Measurements from ENCODE around the gene SGTB. TPM values are rescaled to one million over a fixed set of nuclear protein-coding genes. Genes with fewer than 3 reads are reported as not detected.

The SGTB gene
- polyA plus RNA-seq, 1 donor (not counting 4 experiments of a cell fraction or from before 2014, with no cell fraction given): 10.4 TPM

DNA sequence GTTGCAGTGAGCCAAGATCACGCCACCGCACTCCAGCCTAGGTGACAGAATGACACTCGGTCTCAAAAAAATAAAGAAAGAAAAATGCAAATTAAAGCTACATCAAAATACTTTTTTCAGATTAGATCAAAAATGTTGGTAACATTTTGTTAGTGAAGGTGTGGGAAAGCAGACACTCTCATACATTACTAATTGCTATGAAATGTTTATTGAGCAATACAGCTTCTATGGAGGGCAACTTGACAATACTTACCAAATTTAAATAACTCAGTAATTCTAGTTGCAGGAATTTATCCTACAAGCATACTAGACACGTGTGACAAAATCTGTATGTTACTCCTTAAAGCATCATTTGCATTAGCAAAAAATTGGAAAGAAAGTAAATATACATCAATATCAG is 101.9 kb downstream of the SGTB start:
- Histone ChIP-seq H3K4me1 (ENCODE audit: control insufficient read depth, extremely low read depth, insufficient read depth, low read length) (peaks cover 11% of the 10 kb centered on the region), H3K9me3 (ENCODE audit: control insufficient read depth, low read depth, low read length) (no peaks in the 10 kb centered on the region), H3K9ac (ENCODE audit: control insufficient read depth, extremely low read depth, insufficient read depth, low read length) (no peak overlapping the region), H3K4me3 (ENCODE audit: control insufficient read depth in 2 of 3, extremely low read depth in 1 of 3, insufficient read depth in 2 of 3, low read depth in 1 of 3, low read length in 3 of 3) (no peak overlapping the region), H3K79me2 (ENCODE audit: control insufficient read depth, insufficient read depth, low read length) (peaks cover 42% of the 10 kb centered on the region), H3K4me2 (ENCODE audit: control insufficient read depth, extremely low read depth, insufficient read depth, low read depth, low read length) (no peak overlapping the region), H3K27me3 (ENCODE audit: control insufficient read depth, extremely low read depth, insufficient read depth, low read length) (no peaks in the 10 kb centered on the region), H3K27ac (ENCODE audit: control insufficient read depth, insufficient read depth, low read length) (no peak overlapping the region), H4K20me1 (ENCODE audit: control insufficient read depth, extremely low read depth, insufficient read depth, low read length) (no peaks in the 10 kb centered on the region), H3K9me1 (ENCODE audit: control insufficient read depth, extremely low read depth, insufficient read depth, low read length) (peaks cover 2% of the 10 kb centered on the region), H3K36me3 (ENCODE audit: control insufficient read depth in 2 of 2, extremely low read depth in 1 of 2, insufficient read depth in 2 of 2, low read length in 2 of 2) (peaks cover 0 to 1% of the 10 kb centered on the region in 2 experiments), H2AFZ (ENCODE audit: control insufficient read depth, low read length) (no peak overlapping the region)
- TF ChIP-seq, protein P1, sequence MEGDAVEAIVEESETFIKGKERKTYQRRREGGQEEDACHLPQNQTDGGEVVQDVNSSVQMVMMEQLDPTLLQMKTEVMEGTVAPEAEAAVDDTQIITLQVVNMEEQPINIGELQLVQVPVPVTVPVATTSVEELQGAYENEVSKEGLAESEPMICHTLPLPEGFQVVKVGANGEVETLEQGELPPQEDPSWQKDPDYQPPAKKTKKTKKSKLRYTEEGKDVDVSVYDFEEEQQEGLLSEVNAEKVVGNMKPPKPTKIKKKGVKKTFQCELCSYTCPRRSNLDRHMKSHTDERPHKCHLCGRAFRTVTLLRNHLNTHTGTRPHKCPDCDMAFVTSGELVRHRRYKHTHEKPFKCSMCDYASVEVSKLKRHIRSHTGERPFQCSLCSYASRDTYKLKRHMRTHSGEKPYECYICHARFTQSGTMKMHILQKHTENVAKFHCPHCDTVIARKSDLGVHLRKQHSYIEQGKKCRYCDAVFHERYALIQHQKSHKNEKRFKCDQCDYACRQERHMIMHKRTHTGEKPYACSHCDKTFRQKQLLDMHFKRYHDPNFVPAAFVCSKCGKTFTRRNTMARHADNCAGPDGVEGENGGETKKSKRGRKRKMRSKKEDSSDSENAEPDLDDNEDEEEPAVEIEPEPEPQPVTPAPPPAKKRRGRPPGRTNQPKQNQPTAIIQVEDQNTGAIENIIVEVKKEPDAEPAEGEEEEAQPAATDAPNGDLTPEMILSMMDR (optimal IDR thresholded peaks at IDR 0.05 in 1 of 3, IDR thresholded peaks at IDR 0.05 in 1 of 3, conservative IDR thresholded peaks at IDR 0.05 in 1 of 3; ENCODE audit: extremely low read depth in 1 of 3, insufficient read depth in 2 of 3, low read length in 3 of 3): no peak
- no peak for TF ChIP-seq EZH2 (IDR thresholded peaks at IDR 0.05; ENCODE audit: low read length)
- dilution Hi-C loops (cut with MboI; ENCODE audit: extremely low pct_ligation_motif_present, low sequenced_read_pairs): no loop called here
- DNase-seq (ENCODE audit: low read depth, low spot score): no peak
- no peak for FAIRE-seq

Other genes starting within 250 kb of the SGTB start
- gene ADAMTS6, start 240.2 kb downstream of the SGTB start, polyA plus RNA-seq: 6.7 to 14.7 TPM (median 10.9 TPM) in 3 replicates
- 3.2 to 15.4 TPM (median 7.4 TPM) in 3 replicates for gene CENPK, start 158.9 kb downstream of the SGTB start, polyA plus RNA-seq
- gene PPWD1, start 158.8 kb downstream of the SGTB start, polyA plus RNA-seq: 5.1 to 18.3 TPM (median 10.5 TPM) in 3 replicates
- 5.6 to 8.3 TPM (median 7.8 TPM) in 3 replicates for gene TRIM23, start 97.8 kb downstream of the SGTB start, polyA plus RNA-seq
- gene SHLD3, start 97.1 kb downstream of the SGTB start, polyA plus RNA-seq: 2.1 to 3.6 TPM (median 2.4 TPM) in 3 replicates
- 10.7 to 22.2 TPM (median 19.1 TPM) in 3 replicates for gene TRAPPC13, start 97.1 kb downstream of the SGTB start, polyA plus RNA-seq
- 14.4 to 26.1 TPM (median 25.4 TPM) in 3 replicates for gene NLN, start 96 bp upstream of the SGTB start, polyA plus RNA-seq
- 18.6 to 30.6 TPM (median 24.5 TPM) in 3 replicates for gene ERBIN, start 204.5 kb upstream of the SGTB start, polyA plus RNA-seq

Data from keratinocyte (primary cell).